Esophagus muscularis mucosa (tissue), 4 donors: Measurements from ENCODE around the gene IGDCC3.

Experiments
- EP300 ChIP-seq: sonication (generic); formaldehyde crosslinking; IDR thresholded peaks from one replicate; pipeline ENCODE4 v1.6.1; 2017; ENCODE audit warnings: antibody characterized with exemption
- POLR2A ChIP-seq: fragments of 450-650 bp; IDR thresholded peaks from one replicate; pipeline ENCODE4 v1.6.1; 2017; ENCODE audit warnings: antibody characterized with exemption, moderate library complexity, mild to moderate bottlenecking, low read depth
- POLR2AphosphoS5 ChIP-seq, 2 donors: sonication (generic); formaldehyde crosslinking; IDR thresholded peaks; one replicate each; pipeline ENCODE4 v1.6.1; 2017; ENCODE audit warnings: antibody characterized with exemption in 2 of 2
- TF ChIP-seq, protein P1 (sequence below), 3 experiments: fragments of 200-600 bp in 2 of 3; fragments of 450-650 bp in 1 of 3; sonication (generic) in 2 of 3; IDR thresholded peaks; one replicate each; pipeline ENCODE4 v1.5.1; 2017 to 2019; ENCODE audit warnings: antibody characterized with exemption in 3 of 3, mild to moderate bottlenecking in 2 of 3, moderate library complexity in 1 of 3

DNA sequence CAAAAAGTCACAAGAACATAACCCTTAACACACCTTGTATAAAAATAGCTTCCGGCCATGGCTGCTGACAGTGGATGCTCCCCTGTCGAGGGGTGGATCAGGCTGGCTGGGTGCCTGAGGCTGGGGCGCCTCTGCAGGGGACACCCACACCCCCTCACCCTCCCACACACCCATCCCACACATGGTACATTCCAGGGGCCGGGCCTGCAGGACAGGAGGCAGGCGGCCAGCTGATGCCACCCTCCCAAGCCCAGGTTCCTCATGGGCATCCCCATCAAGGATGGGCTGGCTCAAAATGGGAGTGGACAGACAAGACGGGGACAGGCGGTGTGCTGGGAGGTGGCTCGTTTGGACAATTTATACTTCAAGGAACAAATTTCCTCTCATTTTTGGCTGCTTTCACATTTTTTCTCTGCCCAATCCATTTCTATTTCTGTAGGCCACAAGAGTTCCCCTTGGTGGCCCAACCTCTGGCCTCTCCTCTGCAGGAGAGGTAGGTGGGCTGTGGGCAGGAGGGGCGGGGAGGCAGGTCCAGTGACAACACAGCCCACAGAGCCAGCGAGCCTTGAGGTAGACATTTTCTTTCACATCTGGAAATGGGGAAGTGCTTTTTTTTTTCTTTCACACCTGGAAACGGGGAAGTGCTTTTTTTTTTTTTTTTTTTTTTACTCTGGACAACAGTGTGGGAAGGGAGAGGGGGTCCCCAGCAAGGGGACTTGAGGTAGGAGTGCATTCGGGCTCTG lies 50.0 kb downstream of the IGDCC3 start:
- TF ChIP-seq, protein P1, sequence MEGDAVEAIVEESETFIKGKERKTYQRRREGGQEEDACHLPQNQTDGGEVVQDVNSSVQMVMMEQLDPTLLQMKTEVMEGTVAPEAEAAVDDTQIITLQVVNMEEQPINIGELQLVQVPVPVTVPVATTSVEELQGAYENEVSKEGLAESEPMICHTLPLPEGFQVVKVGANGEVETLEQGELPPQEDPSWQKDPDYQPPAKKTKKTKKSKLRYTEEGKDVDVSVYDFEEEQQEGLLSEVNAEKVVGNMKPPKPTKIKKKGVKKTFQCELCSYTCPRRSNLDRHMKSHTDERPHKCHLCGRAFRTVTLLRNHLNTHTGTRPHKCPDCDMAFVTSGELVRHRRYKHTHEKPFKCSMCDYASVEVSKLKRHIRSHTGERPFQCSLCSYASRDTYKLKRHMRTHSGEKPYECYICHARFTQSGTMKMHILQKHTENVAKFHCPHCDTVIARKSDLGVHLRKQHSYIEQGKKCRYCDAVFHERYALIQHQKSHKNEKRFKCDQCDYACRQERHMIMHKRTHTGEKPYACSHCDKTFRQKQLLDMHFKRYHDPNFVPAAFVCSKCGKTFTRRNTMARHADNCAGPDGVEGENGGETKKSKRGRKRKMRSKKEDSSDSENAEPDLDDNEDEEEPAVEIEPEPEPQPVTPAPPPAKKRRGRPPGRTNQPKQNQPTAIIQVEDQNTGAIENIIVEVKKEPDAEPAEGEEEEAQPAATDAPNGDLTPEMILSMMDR (IDR thresholded peaks at IDR 0.05): no peak
- no peak for TF ChIP-seq POLR2AphosphoS5 (IDR thresholded peaks at IDR 0.05)
- TF ChIP-seq POLR2A: no peak
- no peak for TF ChIP-seq EP300
